Raji (cell line): ENCODE measurements around the gene PELI1.

ENCODE experiments used
- POLR2A ChIP-seq: IDR thresholded peaks from 2 replicates; pipeline ENCODE4 v1.6.1; 2011; ENCODE audit warnings: low read depth, low read length, control low read depth; ENCODE audit not compliant: insufficient read depth

PELI1 gene

DNA sequence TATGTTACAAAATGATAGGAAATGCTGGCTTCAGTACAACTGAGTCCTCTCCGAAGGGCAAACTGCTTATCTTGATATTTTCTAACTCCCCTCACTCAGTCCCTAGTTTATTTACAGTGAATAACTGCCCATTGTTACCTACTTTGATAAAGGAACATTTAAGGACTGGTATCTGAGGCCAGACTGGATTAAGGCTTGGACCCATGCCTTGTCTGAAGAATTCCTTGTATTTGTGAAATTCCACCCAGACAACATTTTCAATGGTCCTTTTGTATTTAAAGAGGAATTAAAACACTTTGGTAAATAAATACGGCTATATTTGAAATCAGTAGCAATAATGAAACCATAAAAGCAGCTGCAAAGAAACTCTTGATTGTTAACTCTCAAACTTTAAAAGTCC is 58.3 kb downstream of the PELI1 start:
- TF ChIP-seq POLR2A, result no peak

GRCh38 chr2:64081046-64081445 is 63.2 kb downstream of the PELI1 start:
- TF ChIP-seq POLR2A, result no peak

DNA sequence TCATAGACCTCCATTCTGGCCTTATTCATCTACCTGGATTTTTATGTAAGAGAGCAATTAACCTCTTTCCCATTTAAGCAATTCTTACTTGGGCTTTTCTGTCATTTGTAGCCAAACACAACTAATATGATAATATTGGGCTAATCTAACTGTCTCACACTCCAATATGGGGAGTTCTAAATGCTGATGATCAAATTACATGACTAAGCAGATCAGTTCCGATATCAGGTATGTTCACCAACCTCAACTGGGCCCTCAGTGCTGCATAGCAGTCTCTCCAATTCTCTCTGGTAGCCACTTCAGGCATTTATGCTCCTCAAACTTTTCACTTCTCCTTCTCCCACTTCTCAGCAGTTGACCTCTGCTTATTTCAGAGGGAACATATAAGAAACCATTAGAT is 64.0 kb downstream of the PELI1 start:
- no peak for TF ChIP-seq POLR2A

- TF ChIP-seq POLR2A, result no peak
Observed at GRCh38 chr2:64067326-64067725, 76.9 kb downstream of the PELI1 start.

DNA sequence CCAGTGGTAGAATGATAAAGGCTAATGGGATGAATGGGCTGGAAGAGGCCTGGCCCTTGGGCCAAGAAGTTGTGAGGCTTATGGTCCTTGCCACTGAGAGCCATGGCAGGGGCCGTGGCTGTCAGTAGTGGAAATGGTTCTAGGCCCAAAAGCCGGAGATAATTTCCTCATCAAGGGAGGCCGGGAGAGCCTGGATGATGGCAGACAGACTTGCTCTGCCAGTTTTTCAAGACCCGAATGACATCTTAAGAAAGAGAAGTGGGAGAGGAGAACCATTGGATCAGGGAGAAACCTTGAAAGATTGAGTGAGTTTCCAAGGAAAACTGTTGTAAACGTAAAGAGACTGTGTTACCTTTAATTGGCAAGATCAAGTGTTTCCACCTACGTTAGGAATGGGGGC is 78.7 kb downstream of the PELI1 start:
- no peak for TF ChIP-seq POLR2A

GRCh38 chr2:64063924-64064331 is 80.3 kb downstream of the PELI1 start:
- no peak for TF ChIP-seq POLR2A

DNA sequence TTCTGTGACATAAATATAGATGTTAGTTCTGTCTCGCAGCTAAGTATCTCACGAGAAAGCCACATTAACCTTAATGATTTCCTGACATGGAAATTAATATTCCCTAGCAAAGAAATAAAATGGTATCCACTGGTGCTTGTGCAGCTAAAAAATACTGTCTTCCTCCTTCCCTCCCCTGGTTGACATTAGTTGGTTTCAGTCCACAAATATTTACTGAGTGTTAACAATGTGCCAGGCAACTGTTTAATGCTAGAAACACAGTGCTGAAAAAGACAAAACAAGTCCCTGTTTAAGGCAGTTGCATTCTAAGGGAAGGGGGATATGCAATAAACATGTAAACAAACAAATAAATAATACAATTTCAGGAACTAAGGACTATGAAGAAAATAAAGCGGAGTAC is 80.8 kb downstream of the PELI1 start:
- no peak for TF ChIP-seq POLR2A

- TF ChIP-seq POLR2A, result no peak
Observed at GRCh38 chr2:64062840-64063239, 81.4 kb downstream of the PELI1 start.

DNA sequence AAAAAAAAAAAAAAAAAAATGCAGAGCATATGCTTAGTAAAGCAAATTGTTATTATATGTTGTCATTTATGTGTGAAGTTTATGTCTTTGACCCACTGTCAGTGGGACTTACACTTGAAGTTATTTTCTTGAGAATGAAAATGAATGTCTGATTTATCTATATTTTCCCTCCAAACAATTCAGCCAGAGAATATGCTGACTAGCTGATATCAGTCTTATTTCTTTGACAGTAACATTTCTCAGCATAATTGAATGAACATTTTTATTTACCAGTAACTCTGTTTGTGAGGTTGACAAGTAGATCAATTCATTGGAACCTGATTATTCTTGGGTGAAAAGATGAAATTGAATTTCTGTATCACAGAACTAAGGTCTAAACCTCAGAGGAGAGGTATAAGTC is 85.0 kb downstream of the PELI1 start:
- TF ChIP-seq POLR2A, result no peak

DNA sequence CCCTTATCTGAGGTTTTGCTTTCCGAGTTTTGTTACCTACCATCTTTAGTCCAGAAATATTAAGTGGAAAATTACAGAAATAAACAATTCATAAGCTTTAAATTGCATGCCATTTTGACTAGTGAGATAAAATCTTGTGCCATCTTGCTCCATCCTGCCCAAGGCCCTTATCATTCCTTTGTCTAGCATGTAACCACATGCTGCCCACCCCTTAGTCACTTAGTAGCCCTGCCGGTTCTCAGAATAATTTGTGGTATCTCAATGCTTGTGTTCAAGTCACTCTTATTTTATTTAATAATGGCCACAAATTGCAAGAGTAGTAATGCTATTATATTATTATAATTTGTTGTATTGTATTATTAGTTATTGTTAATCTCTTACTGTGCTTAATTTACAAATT is 88.2 kb downstream of the PELI1 start:
- no peak for TF ChIP-seq POLR2A

GRCh38 chr2:64054161-64054915 is 89.9 kb downstream of the PELI1 start:
- TF ChIP-seq POLR2A, result no peak

GRCh38 chr2:64052463-64053241 is 91.6 kb downstream of the PELI1 start:
- TF ChIP-seq POLR2A, result no peak

GRCh38 chr2:64049633-64050220 is 94.5 kb downstream of the PELI1 start:
- TF ChIP-seq POLR2A, result peak; percentile 23; the same call in 1 of the 2 replicates

DNA sequence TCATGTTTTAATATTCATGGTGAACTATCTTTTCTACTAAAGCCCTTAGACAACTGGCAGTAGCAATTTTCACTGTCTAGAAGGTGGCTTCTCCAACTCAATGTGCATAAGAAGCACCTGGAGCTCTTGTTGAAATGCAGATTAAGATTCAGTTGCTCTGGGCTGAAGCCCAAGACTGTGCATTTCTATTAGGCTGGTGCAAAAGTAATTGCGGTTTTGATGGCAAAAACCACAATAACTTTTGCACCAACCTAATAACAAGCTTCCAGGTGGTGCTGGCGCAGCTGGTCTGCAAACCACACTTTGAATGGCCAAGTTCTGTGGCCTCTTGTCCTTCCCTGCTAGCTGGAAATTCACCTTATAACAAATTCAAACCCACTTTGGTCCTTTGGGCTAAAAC is 98.3 kb downstream of the PELI1 start:
- TF ChIP-seq POLR2A, result no peak
